Right lobe of liver (tissue), 6 donors: ENCODE measurements around the gene ILF2. TPM values are rescaled to one million over a fixed set of nuclear protein-coding genes. Genes with fewer than 3 reads are reported as not detected.

Experiments used
- ATAC-seq, 4 donors: fragments of 200-7000 bp; cut with Tn5 transposase; one replicate each; pipeline ENCODE4 v1.9.1; 2020; ENCODE audit warnings: mild to moderate bottlenecking in 4 of 4, moderate library complexity in 4 of 4
- DNase-seq, 3 donors: peaks; one replicate each; pipeline ENCODE4 v3.0.0-alpha.2; 2020
- H3K27ac ChIP-seq, 3 donors: fragments of 200-600 bp; one replicate each; pipeline ENCODE4 v1.8.0; 2022
- H3K27me3 ChIP-seq, 2 donors: fragments of 200-600 bp; one replicate each; pipeline ENCODE4 v1.8.0; 2022
- H3K36me3 ChIP-seq, 4 donors: fragments of 200-600 bp; sonication (generic) in 1 of 4; one replicate each; pipeline versions ENCODE4 v1.5.1 to v1.8.0; 2017 to 2022; ENCODE audit warnings: control low read depth in 1 of 4
- H3K4me1 ChIP-seq, 4 donors: fragments of 200-600 bp; sonication (generic) in 1 of 4; one replicate each; pipeline versions ENCODE4 v1.5.1 to v1.8.0; 2017 to 2022; ENCODE audit warnings: control low read depth in 1 of 4
- H3K4me3 ChIP-seq, 3 donors: fragments of 200-600 bp; one replicate each; pipeline ENCODE4 v1.8.0; 2022
- H3K9me3 ChIP-seq, 4 donors: fragments of 200-600 bp; sonication (generic) in 1 of 4; one replicate each; pipeline versions ENCODE4 v1.5.1 to v1.8.0; 2017 to 2022; ENCODE audit warnings: control low read depth in 1 of 4
- CTCF ChIP-seq, 4 donors: fragments of 200-600 bp in 3 of 4; fragments of 450-650 bp in 1 of 4; IDR thresholded peaks; one replicate each; pipeline versions ENCODE4 v1.5.1 to v1.8.0; 2016 to 2022; ENCODE audit warnings: antibody characterized with exemption in 4 of 4, mild to moderate bottlenecking in 2 of 4
- POLR2A ChIP-seq: fragments of 450-650 bp; IDR thresholded peaks from one replicate; pipeline ENCODE4 v1.6.1; 2017; ENCODE audit warnings: antibody characterized with exemption, mild to moderate bottlenecking
- WGBS: methylation state at CpG from one replicate; pipeline ENCODE4 v1.1.6; 2018; ENCODE audit warnings: low coverage, low lambda C conversion rate; ENCODE audit not compliant: insufficient coverage; ENCODE audit errors: missing lambda C conversion rate; 5-methylcytosine and 5-hydroxymethylcytosine counted together
- intact Hi-C, 2 donors: fragments of 100-400 bp; cut with DNase I; formaldehyde crosslinking; loops; one replicate each; pipeline versions ENCODE4 v1.11.2 to v1.14.1; 2022
- total RNA-seq, 6 experiments: library from RNA; depleted of rRNA in 2 of 6; stranded (reverse); fragments of >200 nt in 2 of 6; fragmentation: NEBNext Ultra II Directional in 3 of 6; extraction: Animal tissue kit (Norgen Biotek cat#: 25700) in 3 of 6; gene quantifications; one replicate each; pipeline versions ENCODE4 v1.1.0 to v1.2.4, GENCODE V29; 2016 to 2023
- donor health status: DM: no; HTN: yes; CAD: no.
- donor health status: DM: no; HTN: no; CAD: no.
- donor health status: DM: no; HTN: no; CAD: no.
- donor health status: DM: no; HTN: yes; CAD: no.
- donor health status: DM: no; HTN: yes; CAD: no.

ILF2 gene
- total RNA-seq, 6 experiments from 2014 or later, result 30.2 to 55.9 (median 38.7) TPM

- WGBS, result 13% methylated on average over 11 of the region's 28 CpGs
- no peaks in the 10 kb centered on the region for H3K36me3 ChIP-seq
- no peaks in the 10 kb centered on the region for H3K27me3 ChIP-seq
- intact Hi-C loops, result no loop called here
- no peaks in the 10 kb centered on the region for H3K9me3 ChIP-seq
- peak within 1 kb of the TSS; percentile 71 to 80 (median 73) for H3K27ac ChIP-seq
- peaks cover 0 to 6% (median 2%) of the 10 kb centered on the region in 4 donors for H3K4me1 ChIP-seq
- peak; percentile 46 for TF ChIP-seq POLR2A
- peak in 3 of 4 donors; percentile 40 to 44 (median 41) for TF ChIP-seq CTCF (IDR thresholded peaks at IDR 0.05)
- peak within 1 kb of the TSS; percentile 29 to 52 (median 47) for H3K4me3 ChIP-seq
- ATAC-seq (peak; percentile 65 to 75 (median 72)), DNase-seq (peak; percentile 75 to 79 (median 75))
Observed at GRCh38 chr1:153626904-153627714, 43.7 kb downstream of the ILF2 start, which contains the start of gene S100A13. S100A13 (minus strand) TSS chr1:153627505; CDS start chr1:153626472, 1,033 bp downstream.

GRCh38 chr1:153626477-153626903 lies 44.3 kb downstream of the ILF2 start:
- H3K9me3 ChIP-seq, result no peaks in the 10 kb centered on the region
- TF ChIP-seq POLR2A, result no peak
- no peak for TF ChIP-seq CTCF (IDR thresholded peaks at IDR 0.05)
- peak in 2 of 3 donors; percentile 8 to 13 for DNase-seq
- ATAC-seq, result no peak
- H3K27ac ChIP-seq, result peak overlapping the region; percentile 71 to 80 (median 73)
- intact Hi-C loops, result no loop called here
- no peaks in the 10 kb centered on the region for H3K27me3 ChIP-seq
- WGBS, result 40% methylated on average over 1 of the region's 3 CpGs
- H3K4me1 ChIP-seq, result peaks cover 0 to 6% (median 2%) of the 10 kb centered on the region in 4 donors
- H3K4me3 ChIP-seq, result peak overlapping the region; percentile 29 to 52 (median 47)
- H3K36me3 ChIP-seq, result no peaks in the 10 kb centered on the region

- Histone ChIP-seq H3K27ac (no peak overlapping the region), H3K36me3 (no peaks in the 10 kb centered on the region), H3K9me3 (no peaks in the 10 kb centered on the region), H3K4me3 (no peak overlapping the region), H3K4me1 (peaks cover 0 to 6% (median 0%) of the 10 kb centered on the region in 4 donors), H3K27me3 (no peaks in the 10 kb centered on the region)
- no peak for ATAC-seq
- intact Hi-C loops, result no loop called here
- WGBS, result 88% methylated on average over 5 of the region's 10 CpGs
- DNase-seq, result peak in 2 of 3 donors; percentile 1 to 13
- TF ChIP-seq POLR2A (no peak), CTCF (IDR thresholded peaks at IDR 0.05) (no peak)
Observed at GRCh38 chr1:153624965-153625611, 45.7 kb downstream of the ILF2 start.

GRCh38 chr1:153623101-153623500 lies 47.7 kb downstream of the ILF2 start:
- intact Hi-C loops, result no loop called here
- 75% methylated on average over 6 of the region's 7 CpGs for WGBS
- Histone ChIP-seq H3K4me3 (no peak overlapping the region), H3K27ac (no peak overlapping the region), H3K9me3 (no peaks in the 10 kb centered on the region), H3K27me3 (no peaks in the 10 kb centered on the region), H3K36me3 (no peaks in the 10 kb centered on the region), H3K4me1 (peaks cover 0 to 6% (median 0%) of the 10 kb centered on the region in 4 donors)
- peak in 1 of 3 donors; percentile 21 for DNase-seq
- TF ChIP-seq CTCF (IDR thresholded peaks at IDR 0.05) (no peak), POLR2A (no peak)
- ATAC-seq, result peak in 3 of 4 donors; percentile 19 to 45 (median 33)
